Thoracic aorta endothelial cell (primary cell): ENCODE data around the gene CD101. TPM values are rescaled to one million over a fixed set of nuclear protein-coding genes. Genes with fewer than 3 reads are reported as not detected.

ENCODE experiments used
- small RNA-seq: library from RNA; depleted of rRNA; stranded (forward); fragments of <200 nt; gene quantifications from one replicate; pipeline ENCODE3, GENCODE V24; 2012
- total RNA-seq: library from RNA; depleted of rRNA; stranded (reverse); fragments of >200 nt; gene quantifications from 2 replicates; pipeline ENCODE4 v1.2.3, GENCODE V29; 2012

The CD101 gene
- total RNA-seq, result 0.07 TPM in 1 of 2 replicates, not detected in the other

DNA sequence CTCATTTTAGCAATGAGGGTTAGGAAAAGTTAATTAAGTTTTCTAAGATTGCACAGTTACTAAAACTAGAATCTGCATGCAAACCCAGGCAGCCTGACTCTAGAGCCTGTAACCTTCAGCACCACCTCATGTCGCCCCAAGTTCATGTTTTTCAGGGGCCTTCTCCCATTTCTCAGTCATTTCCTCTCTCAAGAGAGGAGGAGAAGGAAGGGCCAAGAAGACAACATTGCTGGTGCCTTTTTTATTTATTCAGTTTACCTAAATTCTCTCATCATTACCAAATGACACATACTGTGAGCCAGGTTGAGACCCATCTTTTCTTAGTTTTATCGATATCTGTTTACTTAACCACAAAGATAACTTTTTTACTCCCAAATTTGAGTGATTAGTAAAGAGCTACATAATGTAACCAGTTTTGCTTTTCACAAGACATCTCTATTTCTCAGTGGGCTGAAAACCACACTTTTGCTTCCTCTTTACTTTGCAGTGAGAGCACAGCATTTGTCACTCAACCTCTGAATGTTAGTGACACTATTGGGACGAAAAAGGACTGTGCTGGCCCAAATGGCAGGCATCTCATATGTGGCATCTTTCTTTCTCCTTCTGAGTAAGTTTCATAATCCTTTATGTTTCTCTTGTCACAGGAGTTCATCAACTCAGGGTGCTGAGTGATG lies at the start of gene CD101:
Gene CD101 (plus strand): TSS at position 507 of the 674 bp plus-strand sequence. CDS start 58 bp downstream, at position 565.

GRCh38 chr1:117059678-117060440 lies 58.3 kb downstream of the CD101 start, which contains the start of gene TTF2:
Gene TTF2 (plus strand): TSS chr1:117060326. CDS start chr1:117060347, 21 bp downstream.

Small RNA genes within 50 kb of the gene (small RNA-seq; reads per million reads assigned to genes)
- not detected for gene RNA5SP55

Other genes with a start within 250 kb of the CD101 start
- not detected in 2 replicates for gene CD2, start 247.3 kb upstream of the CD101 start, total RNA-seq
- 12.8 and 18.5 TPM in 2 replicates for gene PTGFRN, start 91.8 kb upstream of the CD101 start, total RNA-seq
- 28.6 and 32.0 TPM in 2 replicates for gene TTF2, start 58.6 kb downstream of the CD101 start, total RNA-seq
- 0.93 and 1.4 TPM in 2 replicates for gene TRIM45, start 120.0 kb downstream of the CD101 start, total RNA-seq
- gene VTCN1, start 209.2 kb downstream of the CD101 start, total RNA-seq, result not detected in 2 replicates